Body of pancreas (tissue), 4 donors: ENCODE data around the gene PML.

Experiments used
- CTCF ChIP-seq, 7 experiments: fragments of 450-650 bp in 4 of 7; fragments of 200-600 bp in 3 of 7; sonication (generic) in 3 of 7; IDR thresholded peaks; one replicate each; pipeline ENCODE4 v1.5.1; 2016 to 2019; ENCODE audit warnings: antibody characterized with exemption in 7 of 7
- POLR2A ChIP-seq, 3 donors: fragments of 450-650 bp; IDR thresholded peaks; one replicate each; pipeline ENCODE4 v1.6.1; 2016; ENCODE audit warnings: antibody characterized with exemption in 3 of 3, mild to moderate bottlenecking in 2 of 3

GRCh38 chr15:73986055-73986775 is 8.3 kb upstream of the PML start:
- TF ChIP-seq POLR2A (IDR thresholded peaks at IDR 0.05) (no peak), CTCF (IDR thresholded peaks at IDR 0.05) (no peak)
